MM.1S (cell line): ENCODE results near the gene METTL2B.

Experiments
- CTCF ChIP-seq: fragments of 300-600 bp; sonication (generic); IDR thresholded peaks from 2 replicates; pipeline ENCODE4 v1.5.1; 2016; ENCODE audit warnings: antibody characterized with exemption, low read length, mixed read lengths
- EZH2 ChIP-seq: fragments of 300-600 bp; sonication (generic); optimal IDR thresholded peaks from 2 replicates; pipeline ENCODE3; 2017; ENCODE audit warnings: low read depth, mild to moderate bottlenecking, antibody characterized with exemption, low read length, mixed read lengths
- EZH2phosphoT487 ChIP-seq: fragments of 300-600 bp; sonication (generic); IDR thresholded peaks from 2 replicates; pipeline ENCODE4 v1.6.1; 2018; ENCODE audit warnings: antibody characterized with exemption, low read length

GRCh38 chr7:128446306-128446705 is 30.2 kb upstream of the METTL2B start:
- TF ChIP-seq CTCF: no peak
- TF ChIP-seq EZH2: no peak
- no peak for TF ChIP-seq EZH2phosphoT487
